SK-N-SH (cell line): ENCODE data around the gene PTPDC1. TPM values are rescaled to one million over a fixed set of nuclear protein-coding genes. Genes with fewer than 3 reads are reported as not detected.
"Not testable (repeated sequence)": the region's sequence is repeated elsewhere in the genome, so short reads cannot be mapped to it uniquely, and the experiment has no call there.

ENCODE experiments used
- CTCF ChIA-PET: fragments of 300-600, 350-600 bp; formaldehyde crosslinking; extraction: SDS; loops from one replicate; lab custom pipeline; 2021; lab: Yijun Ruan, JAX
- POLR2A ChIA-PET: fragments of 350-600 bp; sonication (Branson Sonifier 250); formaldehyde crosslinking; extraction: SDS; loops from one replicate; lab custom pipeline; 2020; ENCODE audit warnings: antibody characterized with exemption, inconsistent platforms; lab: Yijun Ruan, JAX
- DNase-seq: peaks from one replicate; pipeline ENCODE4 v3.0.0; 2012
- H2AFZ ChIP-seq: fragments of 200-600 bp; sonication (generic); 2 replicates; pipeline ENCODE4 v1.8.1; 2016; ENCODE audit warnings: antibody characterized with exemption, mild to moderate bottlenecking, low read depth
- H3F3A ChIP-seq: fragments of 200-600 bp; sonication (generic); replicated peaks from 2 replicates; pipeline ENCODE3; 2016; ENCODE audit warnings: antibody characterized with exemption, mild to moderate bottlenecking; ENCODE audit not compliant: insufficient read depth
- H3K27ac ChIP-seq, 2 experiments: fragments of 200-500 bp in 1 of 2; fragments of 200-600 bp in 1 of 2; sonication (Bioruptor generic) in 1 of 2; sonication (generic), shearing (Covaris generic) in 1 of 2; 2 replicates each; pipeline versions ENCODE4 v1.5.1 to v1.6.1; 2014 to 2016; ENCODE audit warnings: low read depth in 2 of 2, inconsistent platforms in 1 of 2, low read length in 1 of 2, mild to moderate bottlenecking in 1 of 2, mixed read lengths in 1 of 2
- H3K27me3 ChIP-seq: fragments of 200-600 bp; sonication (generic), shearing (Covaris generic); 2 replicates; pipeline ENCODE4 v1.6.1; 2016; ENCODE audit warnings: mixed run types; ENCODE audit not compliant: insufficient read depth
- H3K36me3 ChIP-seq, 2 experiments: fragments of 200-500 bp in 1 of 2; fragments of 200-600 bp in 1 of 2; sonication (Bioruptor generic) in 1 of 2; sonication (generic) in 1 of 2; replicated peaks in 1 of 2; 2 replicates each; pipeline versions ENCODE3 to v1.5.1; 2014 to 2016; ENCODE audit warnings: low read length in 1 of 2, mild to moderate bottlenecking in 1 of 2; ENCODE audit not compliant: insufficient read depth in 2 of 2, control insufficient read depth in 1 of 2
- H3K4me1 ChIP-seq, 2 experiments: fragments of 200-500 bp in 1 of 2; fragments of 200-600 bp in 1 of 2; sonication (Bioruptor generic) in 1 of 2; sonication (generic), shearing (Covaris generic) in 1 of 2; 2 replicates each; pipeline versions ENCODE4 v1.5.1 to v1.6.1; 2014 to 2016; ENCODE audit warnings: low read depth in 1 of 2, low read length in 1 of 2, mixed run types in 1 of 2; ENCODE audit not compliant: insufficient read depth in 2 of 2, control insufficient read depth in 1 of 2
- H3K4me2 ChIP-seq: fragments of 200-600 bp; sonication (generic), shearing (Covaris generic); 2 replicates; pipeline ENCODE4 v1.6.1; 2017; ENCODE audit warnings: mixed run types
- H3K4me3 ChIP-seq, 2 experiments: fragments of 200-500 bp in 1 of 2; fragments of 200-600 bp in 1 of 2; sonication (Bioruptor generic) in 1 of 2; sonication (generic), shearing (Covaris generic) in 1 of 2; 2 replicates each; pipeline versions ENCODE4 v1.5.1 to v1.8.1; 2014 to 2016; ENCODE audit warnings: low read depth in 2 of 2, inconsistent platforms in 1 of 2, low read length in 1 of 2, mild to moderate bottlenecking in 1 of 2, mixed read lengths in 1 of 2, moderate library complexity in 1 of 2
- H3K79me2 ChIP-seq: fragments of 200-600 bp; sonication (generic); 2 replicates; pipeline ENCODE4 v1.8.1; 2017; ENCODE audit warnings: mild to moderate bottlenecking; ENCODE audit not compliant: insufficient read depth
- H3K9ac ChIP-seq: fragments of 200-600 bp; sonication (generic); 2 replicates; pipeline ENCODE4 v1.6.1; 2017; ENCODE audit warnings: mixed run types
- H3K9me2 ChIP-seq: fragments of 200-600 bp; sonication (generic); 2 replicates; pipeline ENCODE4 v1.6.1; 2017; ENCODE audit warnings: mixed run types
- H3K9me3 ChIP-seq: fragments of 200-600 bp; sonication (generic); 2 replicates; pipeline ENCODE4 v1.6.1; 2017; ENCODE audit warnings: mixed run types, mild to moderate bottlenecking, moderate library complexity
- H4K20me1 ChIP-seq: fragments of 200-600 bp; sonication (generic); 2 replicates; pipeline ENCODE4 v1.6.1; 2017; ENCODE audit warnings: mild to moderate bottlenecking, mixed run types; ENCODE audit not compliant: insufficient read depth
- CHD2 ChIP-seq: fragments of 150-350 bp; IDR thresholded peaks from 2 replicates; pipeline ENCODE4 v1.6.1; 2018; ENCODE audit warnings: low read length; ENCODE audit not compliant: partially characterized antibody
- EP300 ChIP-seq, 2 experiments: IDR thresholded peaks; 2 replicates each; pipeline versions ENCODE4 v1.4.0 to v1.6.1; 2012; ENCODE audit warnings: borderline replicate concordance in 1 of 2, low read depth in 1 of 2, low read length in 1 of 2
- FOXJ3 ChIP-seq: sonication (generic); formaldehyde crosslinking; IDR thresholded peaks from 2 replicates; pipeline ENCODE4 v1.5.1; 2020; ENCODE audit warnings: mild to moderate bottlenecking, missing genetic modification reagents
- FOXM1 ChIP-seq: IDR thresholded peaks from 2 replicates; pipeline ENCODE4 v1.4.0; 2012; ENCODE audit warnings: low read depth, mild to moderate bottlenecking
- GABPA ChIP-seq: IDR thresholded peaks from 2 replicates; pipeline ENCODE4 v1.4.0; 2012; ENCODE audit warnings: low read depth, mild to moderate bottlenecking
- IRF3 ChIP-seq: fragments of 150-350 bp; IDR thresholded peaks from 2 replicates; pipeline ENCODE4 v1.6.1; 2016; ENCODE audit warnings: mild to moderate bottlenecking, low read depth, low read length
- MAX ChIP-seq: IDR thresholded peaks from 2 replicates; pipeline ENCODE4 v1.4.0; 2012; ENCODE audit warnings: low read depth
- MXI1 ChIP-seq: IDR thresholded peaks from 2 replicates; pipeline ENCODE4 v1.6.1; 2012; ENCODE audit warnings: mild to moderate bottlenecking, low read depth, low read length, improper control_type of control experiment
- NRF1 ChIP-seq: IDR thresholded peaks from 2 replicates; pipeline ENCODE4 v1.6.1; 2012; ENCODE audit warnings: low read depth, mild to moderate bottlenecking, low read length
- PBX3 ChIP-seq: IDR thresholded peaks from 2 replicates; pipeline ENCODE4; 2012
- POLR2AphosphoS5 ChIP-seq: IDR thresholded peaks from 2 replicates; pipeline ENCODE4 v1.6.1; 2012; ENCODE audit warnings: low read depth, low read length
- RAD21 ChIP-seq: IDR thresholded peaks from 2 replicates; pipeline ENCODE4 v1.6.1; 2012; ENCODE audit warnings: mild to moderate bottlenecking, low read length
- SIN3A ChIP-seq: IDR thresholded peaks from 2 replicates; pipeline ENCODE4 v1.6.1; 2012; ENCODE audit warnings: low read depth, mild to moderate bottlenecking, low read length, moderate library complexity, borderline replicate concordance
- SMC3 ChIP-seq: IDR thresholded peaks from 2 replicates; pipeline ENCODE4 v1.6.1; 2012; ENCODE audit warnings: low read depth, low read length, improper control_type of control experiment
- TAF1 ChIP-seq: IDR thresholded peaks from 2 replicates; pipeline ENCODE4 v1.6.1; 2012; ENCODE audit warnings: low read depth, mild to moderate bottlenecking, low read length, moderate library complexity, borderline replicate concordance
- TCF12 ChIP-seq: IDR thresholded peaks from 2 replicates; pipeline ENCODE4 v1.4.0; 2012
- TEAD4 ChIP-seq: IDR thresholded peaks from 2 replicates; pipeline ENCODE4 v1.4.0; 2012; ENCODE audit warnings: mild to moderate bottlenecking, borderline replicate concordance; ENCODE audit not compliant: insufficient read depth
- USF2 ChIP-seq: fragments of 150-350 bp; IDR thresholded peaks from 2 replicates; pipeline ENCODE4 v1.6.1; 2017; ENCODE audit warnings: antibody characterized with exemption, low read length, low read depth, borderline replicate concordance
- WGBS: methylation state at CpG from one replicate; pipeline ENCODE4 v1.1.6; 2017; ENCODE audit warnings: low lambda C conversion rate; 5-methylcytosine and 5-hydroxymethylcytosine counted together
- polyA plus RNA-seq, 3 experiments: library from polyadenylated mRNA; depleted of rRNA; stranded (reverse); fragments of >200 nt; gene quantifications; 2 replicates each; pipeline ENCODE4 v1.2.3, GENCODE V29; 2012

The PTPDC1 gene
- polyA plus RNA-seq, 1 of the 3 experiments (the other 2 are of a cell fraction), result 3.7 TPM

- TF ChIP-seq EP300 (IDR thresholded peaks at IDR 0.05; ENCODE audit: borderline replicate concordance in 1 of 2, low read depth in 1 of 2, low read length in 1 of 2) (peak; percentile 68 to 69; a peak in 3 of 4 replicates), RAD21 (peak; percentile 13; the same call in 1 of the 2 replicates), SIN3A (0 out of 2 replicates have a peak, but pooled peaks have one; percentile 24), TAF1 (no peak), FOXM1 (no peak), IRF3 (no peak), TEAD4 (peak; percentile 52; the same call in 1 of the 2 replicates), FOXJ3 (no peak), PBX3 (peak; percentile 83), MAX (no peak; the same call in 1 of the 2 replicates), TCF12 (peak; percentile 90), GABPA (no peak), CHD2 (peak; percentile 14), NRF1 (no peak), POLR2AphosphoS5 (peak; percentile 57), USF2 (no peak), MXI1 (no peak), SMC3 (no peak)
Measured at GRCh38 chr9:94086486-94087345, 2.5 kb downstream of the PTPDC1 start (continued).

- H3K9me3 ChIP-seq, H2AFZ ChIP-seq, H3K27ac ChIP-seq, H3K4me3 ChIP-seq, H4K20me1 ChIP-seq, H3K36me3 ChIP-seq, CTCF ChIA-PET, DNase-seq, H3K27me3 ChIP-seq, H3K9me2 ChIP-seq, POLR2A ChIA-PET, H3K9ac ChIP-seq, H3K4me2 ChIP-seq, H3K79me2 ChIP-seq: not testable (repeated sequence)
- Histone ChIP-seq H3K4me1 (peaks cover 8 to 14% of the 10 kb centered on the region in 2 experiments), H3F3A (peaks cover 21% of the 10 kb centered on the region)
- 98% methylated on average over 27 of the region's 33 CpGs for WGBS
Measured at GRCh38 chr9:94094219-94095145, 10.2 kb downstream of the PTPDC1 start.
